Gastroesophageal sphincter (tissue), 4 donors: ENCODE data around the gene STMN1. TPM values are rescaled to one million over a fixed set of nuclear protein-coding genes. Genes with fewer than 3 reads are reported as not detected.
"Not testable (repeated sequence)": the region's sequence is repeated elsewhere in the genome, so short reads cannot be mapped to it uniquely, and the experiment has no call there.

Experiments used
- ATAC-seq: fragments of 150-250 bp; one replicate; pipeline ENCODE4 v1.9.1; 2016; ENCODE audit warnings: mild to moderate bottlenecking, moderate library complexity
- H3K27ac ChIP-seq, 4 donors: fragments of 200-600 bp; sonication (generic) in 3 of 4; 1 replicate in 3 of 4; 2 replicates in 1 of 4; pipeline ENCODE4 v1.5.1; 2016 to 2019
- H3K27me3 ChIP-seq: fragments of 200-600 bp; sonication (generic); one replicate; pipeline ENCODE4 v1.5.1; 2019
- H3K36me3 ChIP-seq, 2 donors: fragments of 200-600 bp; sonication (generic); one replicate each; pipeline ENCODE4 v1.5.1; 2019; ENCODE audit warnings: control low read depth in 1 of 2
- H3K4me1 ChIP-seq, 3 donors: fragments of 200-600 bp; sonication (generic); 1 replicate in 2 of 3; 2 replicates in 1 of 3; pipeline ENCODE4 v1.5.1; 2016 to 2019; ENCODE audit warnings: control low read depth in 2 of 3
- H3K4me3 ChIP-seq, 2 donors: fragments of 200-600 bp; sonication (generic); one replicate each; pipeline ENCODE4 v1.5.1; 2019; ENCODE audit warnings: mild to moderate bottlenecking in 1 of 2, moderate library complexity in 1 of 2
- H3K9me3 ChIP-seq, 3 donors: fragments of 200-600 bp; sonication (generic); one replicate each; pipeline ENCODE4 v1.5.1; 2017 to 2019; ENCODE audit warnings: control low read depth in 2 of 3
- CTCF ChIP-seq, 4 experiments: fragments of 200-600 bp in 2 of 4; fragments of 450-650 bp in 2 of 4; sonication (generic) in 1 of 4; IDR thresholded peaks; one replicate each; pipeline ENCODE4 v1.5.1; 2017 to 2019; ENCODE audit warnings: antibody characterized with exemption in 4 of 4, mild to moderate bottlenecking in 2 of 4, moderate library complexity in 2 of 4
- EP300 ChIP-seq: sonication (generic); formaldehyde crosslinking; IDR thresholded peaks from one replicate; pipeline ENCODE4 v1.6.1; 2017; ENCODE audit warnings: antibody characterized with exemption, mild to moderate bottlenecking
- POLR2A ChIP-seq, 2 donors: fragments of 450-650 bp; IDR thresholded peaks; one replicate each; pipeline ENCODE4 v1.6.1; 2017; ENCODE audit warnings: antibody characterized with exemption in 2 of 2, mild to moderate bottlenecking in 2 of 2, moderate library complexity in 1 of 2
- POLR2AphosphoS5 ChIP-seq: sonication (generic); formaldehyde crosslinking; IDR thresholded peaks from one replicate; pipeline ENCODE4 v1.6.1; 2017; ENCODE audit warnings: antibody characterized with exemption
- WGBS, 2 donors: methylation state at CpG; one replicate each; pipeline ENCODE4 v1.1.5; 2018; ENCODE audit warnings: low coverage in 1 of 2; 5-methylcytosine and 5-hydroxymethylcytosine counted together
- total RNA-seq, 4 donors: library from RNA; depleted of rRNA; stranded (reverse); fragments of >200 nt; gene quantifications; one replicate each; pipeline ENCODE4 v1.1.0, GENCODE V29; 2016

STMN1 gene
- total RNA-seq, 4 donors from 2014 or later = 12.2 to 30.0 (median 14.6) TPM

- H3K4me1 ChIP-seq = peaks cover 0 to 11% (median 0%) of the 10 kb centered on the region in 3 donors
- no peak overlapping the region for H3K27ac ChIP-seq
- no peaks in the 10 kb centered on the region for H3K27me3 ChIP-seq
- TF ChIP-seq CTCF (IDR thresholded peaks at IDR 0.05) = no peak
- no peak for TF ChIP-seq EP300
- TF ChIP-seq POLR2A (IDR thresholded peaks at IDR 0.05) = no peak
- TF ChIP-seq POLR2AphosphoS5 = no peak
- H3K36me3 ChIP-seq = no peaks in the 10 kb centered on the region
- H3K9me3 ChIP-seq = no peaks in the 10 kb centered on the region
- ATAC-seq = no peak
- 85% methylated on average over 4 of the region's 4 CpGs for WGBS, 2 donors
- no peak overlapping the region for H3K4me3 ChIP-seq
Measured at GRCh38 chr1:25936947-25937346, 30.7 kb upstream of the STMN1 start.

- no peak for TF ChIP-seq EP300
- no peak for TF ChIP-seq POLR2AphosphoS5
- TF ChIP-seq POLR2A (IDR thresholded peaks at IDR 0.05) = no peak
- TF ChIP-seq CTCF (IDR thresholded peaks at IDR 0.05) = no peak
- no peak for ATAC-seq
- H3K36me3 ChIP-seq = no peaks in the 10 kb centered on the region
- no peak overlapping the region for H3K27ac ChIP-seq
- no peaks in the 10 kb centered on the region for H3K9me3 ChIP-seq
- no peak overlapping the region for H3K4me3 ChIP-seq
- H3K4me1 ChIP-seq = peaks cover 0 to 11% (median 0%) of the 10 kb centered on the region in 3 donors
- no peaks in the 10 kb centered on the region for H3K27me3 ChIP-seq
- WGBS, 2 donors = 32 to 38% methylated on average over 11 to 13 of the region's 13 CpGs
Measured at GRCh38 chr1:25933479-25934365, 27.5 kb upstream of the STMN1 start.

GRCh38 chr1:25932811-25933400 is 26.7 kb upstream of the STMN1 start:
- not testable (repeated sequence) for H3K9me3 ChIP-seq, H3K4me3 ChIP-seq, ATAC-seq, H3K27ac ChIP-seq, H3K36me3 ChIP-seq, H3K27me3 ChIP-seq
- H3K4me1 ChIP-seq = peaks cover 0 to 11% (median 0%) of the 10 kb centered on the region in 3 donors
- WGBS, 2 donors = 45 to 53% methylated on average over 7 to 9 of the region's 12 CpGs

GRCh38 chr1:25932321-25932720 is 26.1 kb upstream of the STMN1 start:
- no peak for ATAC-seq
- Histone ChIP-seq H3K4me3 (no peak overlapping the region), H3K27me3 (no peaks in the 10 kb centered on the region), H3K36me3 (no peaks in the 10 kb centered on the region), H3K27ac (no peak overlapping the region), H3K9me3 (no peaks in the 10 kb centered on the region), H3K4me1 (peaks cover 0 to 11% (median 0%) of the 10 kb centered on the region in 3 donors)
- TF ChIP-seq POLR2AphosphoS5 (no peak), POLR2A (IDR thresholded peaks at IDR 0.05) (no peak), CTCF (IDR thresholded peaks at IDR 0.05) (no peak), EP300 (no peak)
- WGBS, 2 donors = 79 to 87% methylated on average over 5 of the region's 5 CpGs

GRCh38 chr1:25929016-25929415 is 22.8 kb upstream of the STMN1 start:
- Histone ChIP-seq H3K9me3 (no peaks in the 10 kb centered on the region), H3K36me3 (no peaks in the 10 kb centered on the region), H3K27me3 (peaks cover 15% of the 10 kb centered on the region), H3K27ac (no peak overlapping the region), H3K4me1 (peaks cover 0 to 11% (median 0%) of the 10 kb centered on the region in 3 donors), H3K4me3 (no peak overlapping the region)
- TF ChIP-seq POLR2A (IDR thresholded peaks at IDR 0.05) = no peak
- TF ChIP-seq POLR2AphosphoS5 = no peak
- TF ChIP-seq EP300 = no peak
- TF ChIP-seq CTCF (IDR thresholded peaks at IDR 0.05) = no peak
- 100% methylated on average over 1 of the region's 7 CpGs; no CpG with 5 or more reads in 1 of the 2 donors for WGBS, 2 donors
- no peak for ATAC-seq
